SK-N-SH treated with all-trans-retinoic acid at 6 μM for 48 hours (cell line): ENCODE data around the gene HDGFL3.

ENCODE experiments used
- ARNTL ChIP-seq: fragments of 450-650 bp; formaldehyde crosslinking; IDR thresholded peaks from 2 replicates; pipeline ENCODE4 v1.5.0; 2020; ENCODE audit warnings: low read depth, mild to moderate bottlenecking, moderate library complexity, borderline replicate concordance
- GLIS3 ChIP-seq: fragments of 250-450 bp; sonication (Bioruptor Pico); IDR thresholded peaks from 2 replicates; pipeline ENCODE4 v1.5.0; 2020; ENCODE audit warnings: mild to moderate bottlenecking, moderate library complexity
- OSR1 ChIP-seq: fragments of 250-450 bp; sonication (Bioruptor Pico); IDR thresholded peaks from 2 replicates; pipeline ENCODE4 v1.8.0; 2022; ENCODE audit warnings: moderate library complexity, mild to moderate bottlenecking, inconsistent platforms
- ZNF8 ChIP-seq: fragments of 450-650 bp; formaldehyde crosslinking; IDR thresholded peaks from 2 replicates; pipeline ENCODE4 v1.5.0; 2020; ENCODE audit warnings: mild to moderate bottlenecking, moderate library complexity
- TF ChIP-seq, protein P1 (sequence below): fragments of 250-450 bp; sonication (Bioruptor Pico); IDR thresholded peaks from 2 replicates; pipeline ENCODE4 v1.8.0; 2020; ENCODE audit warnings: mild to moderate bottlenecking, moderate library complexity, borderline replicate concordance

DNA sequence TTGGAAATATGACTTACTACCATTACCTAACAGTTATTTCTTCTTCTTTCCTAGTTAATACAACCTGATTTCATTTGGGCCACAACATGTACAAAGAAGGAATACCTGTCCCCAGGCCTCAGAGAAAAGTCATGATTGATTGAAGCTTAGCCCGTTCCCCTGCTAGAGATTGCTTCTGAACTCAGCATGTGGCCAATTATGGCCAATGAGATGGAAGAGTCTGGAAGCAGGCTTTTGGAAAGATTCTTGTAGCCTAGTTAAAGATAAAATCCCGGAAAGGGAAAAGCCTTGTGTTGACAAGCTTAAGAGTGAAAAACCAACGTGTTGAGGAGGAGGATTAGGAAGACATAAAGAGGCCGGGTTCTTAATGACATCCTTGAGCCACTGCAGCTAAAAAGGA lies 117.2 kb downstream of the HDGFL3 start:
- TF ChIP-seq, protein P1, sequence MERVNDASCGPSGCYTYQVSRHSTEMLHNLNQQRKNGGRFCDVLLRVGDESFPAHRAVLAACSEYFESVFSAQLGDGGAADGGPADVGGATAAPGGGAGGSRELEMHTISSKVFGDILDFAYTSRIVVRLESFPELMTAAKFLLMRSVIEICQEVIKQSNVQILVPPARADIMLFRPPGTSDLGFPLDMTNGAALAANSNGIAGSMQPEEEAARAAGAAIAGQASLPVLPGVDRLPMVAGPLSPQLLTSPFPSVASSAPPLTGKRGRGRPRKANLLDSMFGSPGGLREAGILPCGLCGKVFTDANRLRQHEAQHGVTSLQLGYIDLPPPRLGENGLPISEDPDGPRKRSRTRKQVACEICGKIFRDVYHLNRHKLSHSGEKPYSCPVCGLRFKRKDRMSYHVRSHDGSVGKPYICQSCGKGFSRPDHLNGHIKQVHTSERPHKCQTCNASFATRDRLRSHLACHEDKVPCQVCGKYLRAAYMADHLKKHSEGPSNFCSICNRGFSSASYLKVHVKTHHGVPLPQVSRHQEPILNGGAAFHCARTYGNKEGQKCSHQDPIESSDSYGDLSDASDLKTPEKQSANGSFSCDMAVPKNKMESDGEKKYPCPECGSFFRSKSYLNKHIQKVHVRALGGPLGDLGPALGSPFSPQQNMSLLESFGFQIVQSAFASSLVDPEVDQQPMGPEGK: no peak
- TF ChIP-seq OSR1 (CRISPR knock-in tag) (no peak), GLIS3 (no peak), ARNTL (CRISPR knock-in tag) (no peak), ZNF8 (CRISPR knock-in tag) (no peak)
